Astrocyte of the spinal cord (primary cell): Measurements from ENCODE around the gene C15orf39.

Source experiments
- DNase-seq: peaks from one replicate; pipeline ENCODE4 v3.0.0; 2011; ENCODE audit warnings: low read depth, low spot score
- H3K4me3 ChIP-seq: 2 replicates; pipeline ENCODE4 v1.5.1; 2011; ENCODE audit warnings: low read depth, mild to moderate bottlenecking, low read length, moderate library complexity
- CTCF ChIP-seq: IDR thresholded peaks from 2 replicates; pipeline ENCODE4 v1.5.1; 2012; ENCODE audit warnings: low read depth, mild to moderate bottlenecking, low read length, inconsistent platforms
- in situ Hi-C: cut with HindIII; loops from 2 replicates; pipeline ENCODE4 v1.10.0; 2017; ENCODE audit warnings: low sequenced_read_pairs

Gene C15orf39

GRCh38 chr15:75230551-75231371 lies 29.1 kb downstream of the C15orf39 start:
- TF ChIP-seq CTCF, result no peak
- H3K4me3 ChIP-seq, result no peak overlapping the region
- in situ Hi-C loops, result no loop called here
- no peak for DNase-seq

GRCh38 chr15:75231836-75232235 lies 30.2 kb downstream of the C15orf39 start:
- TF ChIP-seq CTCF, result no peak
- DNase-seq, result no peak
- in situ Hi-C loops, result no loop called here
- H3K4me3 ChIP-seq, result no peak overlapping the region

- no peak for DNase-seq
- in situ Hi-C loops, result no loop called here
- TF ChIP-seq CTCF, result no peak
- H3K4me3 ChIP-seq, result no peak overlapping the region
These were observed 30.7 kb downstream of the C15orf39 start for GRCh38 chr15:75232252-75232813.

GRCh38 chr15:75232826-75233503 lies 31.3 kb downstream of the C15orf39 start:
- in situ Hi-C loops, result no loop called here
- no peak for DNase-seq
- no peak for TF ChIP-seq CTCF
- H3K4me3 ChIP-seq, result no peak overlapping the region

- in situ Hi-C loops, result no loop called here
- DNase-seq, result no peak
- TF ChIP-seq CTCF, result no peak
- no peak overlapping the region for H3K4me3 ChIP-seq
These were observed 32.0 kb downstream of the C15orf39 start for GRCh38 chr15:75233504-75234190.

- DNase-seq, result no peak
- in situ Hi-C loops, result no loop called here
- TF ChIP-seq CTCF, result no peak
These were observed 32.6 kb downstream of the C15orf39 start for GRCh38 chr15:75234191-75234810.

More at GRCh38 chr15:75234191-75234810, 32.6 kb downstream of the C15orf39 start:
- no peak overlapping the region for H3K4me3 ChIP-seq
